ENCODE data around the gene PAGE2.
A peak's percentile ranks its signal among the peaks of the same experiment; 100 is the strongest.
"Not testable (repeated sequence)": the region's sequence is repeated elsewhere in the genome, so short reads cannot be mapped to it uniquely, and the experiment has no call there.

The PAGE2 gene

DNA sequence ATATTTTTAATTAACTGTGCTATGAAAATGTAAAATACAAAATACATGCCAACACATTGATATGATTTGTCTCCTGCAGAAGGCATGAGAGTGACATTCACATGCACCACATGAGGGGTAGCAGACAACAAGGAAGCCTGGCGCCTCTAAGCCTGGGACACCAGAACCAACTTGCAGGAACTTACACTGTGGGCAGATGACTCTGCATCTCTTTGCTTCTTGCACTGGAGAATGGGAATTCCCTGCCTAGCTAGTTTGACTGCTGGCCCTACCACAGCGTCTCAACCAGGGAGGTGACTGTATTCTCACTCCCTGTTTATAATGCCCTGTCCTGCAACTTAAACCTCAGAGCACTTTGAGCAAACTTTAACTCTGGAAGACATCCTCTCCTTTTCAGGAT, 40.5 kb downstream of the PAGE2 start:
- Histone ChIP-seq H3K9me3 (ENCODE audit: control insufficient read depth, low read length) (peaks cover 9% of the 10 kb centered on the region), H3K36me3 (ENCODE audit: control insufficient read depth, insufficient read depth, low read length, severe bottlenecking) (no peaks in the 10 kb centered on the region), H3K4me1 (ENCODE audit: control insufficient read depth, insufficient read depth, low read length) (no peaks in the 10 kb centered on the region), H3K27me3 (replicated peaks; ENCODE audit: control insufficient read depth, insufficient read depth, low read length) (peaks cover 53% of the 10 kb centered on the region), H3K4me3 (ENCODE audit: low read length) (no peak overlapping the region), H3K9ac (ENCODE audit: low read length) (no peak overlapping the region)
- DNase-seq (ENCODE audit: low read depth): no peak

DNA sequence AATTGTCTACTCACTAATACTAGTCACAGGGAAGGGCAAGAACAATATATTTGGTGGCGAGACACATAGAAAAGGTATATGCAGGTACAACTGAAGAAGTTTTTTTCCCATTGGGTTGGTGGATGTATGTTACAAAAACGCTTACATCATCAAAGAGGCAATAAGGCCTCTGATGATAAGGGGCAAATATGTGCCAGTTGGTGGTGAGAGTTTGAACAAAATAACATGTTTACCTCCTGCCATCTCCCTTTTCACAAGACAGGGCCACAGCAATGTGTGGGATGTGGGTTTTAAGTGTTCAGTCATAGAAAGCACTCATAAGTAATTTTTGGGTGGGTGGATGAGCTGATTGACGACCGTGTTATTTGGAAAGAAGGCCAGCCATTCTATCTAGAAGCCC, 41.7 kb downstream of the PAGE2 start:
- H3K36me3 ChIP-seq (ENCODE audit: control insufficient read depth, insufficient read depth, low read length, severe bottlenecking): no peaks in the 10 kb centered on the region
- H3K27me3 ChIP-seq (replicated peaks; ENCODE audit: control insufficient read depth, insufficient read depth, low read length): peaks cover 49% of the 10 kb centered on the region
- no peak overlapping the region for H3K9ac ChIP-seq (ENCODE audit: low read length)
- H3K4me3 ChIP-seq (ENCODE audit: low read length): no peak overlapping the region
- H3K9me3 ChIP-seq (ENCODE audit: control insufficient read depth, low read length): peaks cover 9% of the 10 kb centered on the region
- no peaks in the 10 kb centered on the region for H3K4me1 ChIP-seq (ENCODE audit: control insufficient read depth, insufficient read depth, low read length)
- no peak for DNase-seq (ENCODE audit: low read depth)

DNA sequence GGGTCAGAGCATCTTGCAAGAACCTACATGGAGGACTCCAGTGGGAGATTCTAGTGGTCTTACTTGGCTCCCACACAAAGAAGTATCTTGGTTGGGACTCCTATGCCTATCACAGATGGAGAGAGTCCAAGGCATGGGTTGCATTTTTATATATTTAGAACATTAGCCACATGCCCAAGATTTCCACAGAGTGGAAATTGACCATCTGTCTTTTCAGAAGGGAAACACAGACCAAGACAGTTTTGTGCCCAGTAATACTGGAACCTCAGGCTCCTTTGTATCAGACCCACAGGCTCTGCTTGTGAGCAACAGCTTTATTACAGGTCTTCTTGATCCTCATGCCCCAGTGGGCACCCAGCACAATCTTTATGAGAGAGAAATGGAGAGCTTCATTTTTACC, 43.6 kb downstream of the PAGE2 start:
- no peaks in the 10 kb centered on the region for H3K4me1 ChIP-seq (ENCODE audit: control insufficient read depth, insufficient read depth, low read length)
- no peak overlapping the region for H3K9ac ChIP-seq (ENCODE audit: low read length)
- peaks cover 40% of the 10 kb centered on the region for H3K27me3 ChIP-seq (replicated peaks; ENCODE audit: control insufficient read depth, insufficient read depth, low read length)
- H3K4me3 ChIP-seq (ENCODE audit: low read length): no peak overlapping the region
- no peaks in the 10 kb centered on the region for H3K36me3 ChIP-seq (ENCODE audit: control insufficient read depth, insufficient read depth, low read length, severe bottlenecking)
- no peak for DNase-seq (ENCODE audit: low read depth)
- H3K9me3 ChIP-seq (ENCODE audit: control insufficient read depth, low read length): no peaks in the 10 kb centered on the region

DNA sequence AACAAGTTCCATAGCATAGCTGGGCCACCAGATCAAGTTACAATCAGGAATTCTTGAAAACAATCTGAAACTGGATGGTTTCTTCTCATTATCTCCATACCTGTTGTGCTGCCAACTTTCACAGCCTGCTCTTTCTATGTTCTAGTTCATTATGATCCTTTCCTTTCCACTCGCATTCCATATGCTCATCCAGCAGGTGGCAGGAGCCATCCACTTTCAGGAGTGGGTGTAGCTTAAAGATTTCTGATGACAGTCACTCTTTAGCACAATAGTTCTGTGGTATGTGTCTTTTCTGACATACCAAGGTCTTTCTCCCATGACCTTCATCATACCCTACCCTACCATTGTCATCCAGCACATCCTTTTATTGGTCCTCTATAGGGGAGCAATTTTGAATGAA, 46.4 kb downstream of the PAGE2 start:
- Histone ChIP-seq H3K4me3 (ENCODE audit: low read length) (no peak overlapping the region), H3K9me3 (ENCODE audit: control insufficient read depth, low read length) (no peaks in the 10 kb centered on the region)
- peak; percentile 46 for DNase-seq (ENCODE audit: low read depth)

DNA sequence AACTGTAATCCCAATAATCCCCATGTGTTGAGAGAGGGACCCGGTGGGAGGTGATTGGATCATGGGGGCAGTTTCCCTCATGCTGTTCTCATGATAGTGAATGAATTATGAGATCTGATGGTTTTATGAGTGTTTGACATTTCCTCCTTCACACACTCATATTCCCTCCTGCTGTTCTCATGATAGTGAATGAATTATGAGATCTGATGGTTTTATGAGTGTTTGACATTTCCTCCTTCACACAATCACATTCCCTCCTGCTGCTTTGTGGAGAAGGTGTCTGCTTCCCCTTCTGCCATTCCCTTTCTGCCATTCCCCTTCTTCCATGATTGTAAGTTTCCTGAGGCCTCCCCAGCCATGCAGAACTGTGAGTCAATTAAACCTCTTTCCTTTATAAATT, 52.0 kb downstream of the PAGE2 start:
- H3K9ac ChIP-seq (ENCODE audit: low read length); H3K27me3 ChIP-seq (replicated peaks; ENCODE audit: control insufficient read depth, insufficient read depth, low read length); DNase-seq (ENCODE audit: low read depth); H3K9me3 ChIP-seq (ENCODE audit: control insufficient read depth, low read length); H3K36me3 ChIP-seq (ENCODE audit: control insufficient read depth, insufficient read depth, low read length, severe bottlenecking); H3K4me3 ChIP-seq (ENCODE audit: low read length); H3K4me1 ChIP-seq (ENCODE audit: control insufficient read depth, insufficient read depth, low read length): not testable (repeated sequence)

More for the DNA sequence above, 46.4 kb downstream of the PAGE2 start:
- H3K36me3 ChIP-seq (ENCODE audit: control insufficient read depth, insufficient read depth, low read length, severe bottlenecking): no peaks in the 10 kb centered on the region
- H3K27me3 ChIP-seq (replicated peaks; ENCODE audit: control insufficient read depth, insufficient read depth, low read length): peaks cover 28% of the 10 kb centered on the region
- H3K9ac ChIP-seq (ENCODE audit: low read length): no peak overlapping the region
- no peaks in the 10 kb centered on the region for H3K4me1 ChIP-seq (ENCODE audit: control insufficient read depth, insufficient read depth, low read length)
